GM23338 (cell line): ENCODE data around the gene TGIF1. TPM values are rescaled to one million over a fixed set of nuclear protein-coding genes. Genes with fewer than 3 reads are reported as not detected.

ENCODE experiments used
- ATAC-seq: fragments of 200-7000 bp; cut with Tn5 transposase; 3 replicates; pipeline ENCODE4 v1.9.1; 2020
- DNase-seq: peaks from one replicate; pipeline ENCODE4 v3.0.0-alpha.2; 2015; ENCODE audit warnings: low spot score
- H2AFZ ChIP-seq: fragments of 200-600 bp; sonication (generic); 2 replicates; pipeline ENCODE4 v1.8.0; 2016; ENCODE audit warnings: antibody characterized with exemption, mild to moderate bottlenecking, moderate library complexity
- H3F3A ChIP-seq: fragments of 200-600 bp; sonication (generic); replicated peaks from 2 replicates; pipeline ENCODE4 v1.8.0; 2017; ENCODE audit warnings: antibody characterized with exemption, mixed run types, low read depth
- H3K27ac ChIP-seq: fragments of 200-600 bp; sonication (generic); 2 replicates; pipeline ENCODE4 v1.6.1; 2016; ENCODE audit warnings: low read depth
- H3K27me3 ChIP-seq: fragments of 200-600 bp; sonication (generic); 2 replicates; pipeline ENCODE4 v1.8.0; 2016; ENCODE audit warnings: mild to moderate bottlenecking, mixed run types, moderate library complexity; ENCODE audit not compliant: insufficient read depth
- H3K36me3 ChIP-seq: fragments of 200-600 bp; sonication (generic); 2 replicates; pipeline ENCODE4 v1.8.0; 2016; ENCODE audit warnings: mild to moderate bottlenecking; ENCODE audit not compliant: insufficient read depth
- H3K4me1 ChIP-seq: fragments of 200-600 bp; sonication (generic); 2 replicates; pipeline ENCODE4 v1.8.0; 2016; ENCODE audit warnings: mild to moderate bottlenecking, moderate library complexity; ENCODE audit not compliant: insufficient read depth
- H3K4me2 ChIP-seq: fragments of 200-600 bp; sonication (generic); 2 replicates; pipeline ENCODE4 v1.7.1; 2017; ENCODE audit warnings: mixed run types
- H3K4me3 ChIP-seq: fragments of 200-600 bp; sonication (generic); 2 replicates; pipeline ENCODE4 v1.6.1; 2016; ENCODE audit warnings: mixed run types
- H3K79me2 ChIP-seq: fragments of 200-600 bp; sonication (generic); replicated peaks from 2 replicates; pipeline ENCODE4 v1.8.0; 2017; ENCODE audit warnings: mild to moderate bottlenecking; ENCODE audit not compliant: insufficient read depth
- H3K9me2 ChIP-seq: fragments of 200-600 bp; sonication (generic); 2 replicates; pipeline ENCODE4 v1.8.0; 2017; ENCODE audit not compliant: insufficient read depth
- H4K20me1 ChIP-seq: fragments of 200-600 bp; sonication (generic); replicated peaks from 2 replicates; pipeline ENCODE4 v1.8.0; 2017; ENCODE audit warnings: mild to moderate bottlenecking; ENCODE audit not compliant: insufficient read depth
- H3K27ac Mint-ChIP-seq: 2 replicates; pipeline ENCODE4 v1.8.0; 2020; ENCODE audit warnings: inconsistent platforms, mild to moderate bottlenecking, moderate library complexity, mixed read lengths
- H3K27me3 Mint-ChIP-seq: 3 replicates; pipeline ENCODE4 v1.8.0; 2022; ENCODE audit warnings: low read depth, mild to moderate bottlenecking, moderate library complexity, mixed read lengths, inconsistent platforms; ENCODE audit not compliant: insufficient read depth, poor library complexity
- H3K36me3 Mint-ChIP-seq: 3 replicates; pipeline ENCODE4 v1.8.0; 2021; ENCODE audit warnings: low read depth, mild to moderate bottlenecking, inconsistent platforms, moderate library complexity, mixed read lengths
- H3K4me1 Mint-ChIP-seq: 3 replicates; pipeline ENCODE4 v1.8.0; 2020; ENCODE audit warnings: mild to moderate bottlenecking, inconsistent platforms, mixed read lengths
- H3K4me3 Mint-ChIP-seq: 3 replicates; pipeline ENCODE4 v1.8.0; 2021; ENCODE audit warnings: moderate library complexity, mild to moderate bottlenecking, inconsistent platforms, mixed read lengths
- H3K9me3 Mint-ChIP-seq: 3 replicates; pipeline ENCODE4 v1.8.0; 2020; ENCODE audit warnings: moderate library complexity, mild to moderate bottlenecking, inconsistent platforms, mixed read lengths
- CREB1 ChIP-seq: fragments of 250-450 bp; sonication (Bioruptor Pico); IDR thresholded peaks from 2 replicates; pipeline ENCODE4 v1.5.0; 2020; ENCODE audit warnings: low read depth, mild to moderate bottlenecking, moderate library complexity
- CTCF ChIP-seq, 2 experiments: fragments of 200-600 bp in 1 of 2; sonication (generic) in 1 of 2; conservative IDR thresholded peaks; 2 replicates each; pipeline versions ENCODE4 v1.5.1 to v1.6.1; 2016 to 2017; ENCODE audit warnings: antibody characterized with exemption in 2 of 2, low read depth in 2 of 2, mild to moderate bottlenecking in 2 of 2, moderate library complexity in 1 of 2
- ETS1 ChIP-seq: IDR thresholded peaks from 2 replicates; pipeline ENCODE4 v1.6.1; 2016; ENCODE audit warnings: antibody characterized with exemption
- EZH2 ChIP-seq: fragments of 200-600 bp; sonication (generic); IDR thresholded peaks from one replicate; pipeline ENCODE4 v1.8.0; 2017; ENCODE audit warnings: antibody characterized with exemption, mild to moderate bottlenecking, low read depth; ENCODE audit not compliant: unreplicated experiment
- EZH2phosphoT487 ChIP-seq: fragments of 200-600 bp; sonication (generic); IDR thresholded peaks from one replicate; pipeline ENCODE4 v1.8.1; 2018; ENCODE audit warnings: antibody characterized with exemption; ENCODE audit not compliant: unreplicated experiment
- JUNB ChIP-seq: IDR thresholded peaks from one replicate; pipeline ENCODE4 v1.6.1; 2016; ENCODE audit warnings: antibody characterized with exemption; ENCODE audit not compliant: unreplicated experiment
- NANOG ChIP-seq: IDR thresholded peaks from 2 replicates; pipeline ENCODE4 v1.6.1; 2016; ENCODE audit warnings: antibody characterized with exemption, borderline replicate concordance
- POLR2AphosphoS5 ChIP-seq: IDR thresholded peaks from 2 replicates; pipeline ENCODE4 v1.6.1; 2016; ENCODE audit warnings: antibody characterized with exemption, low read depth
- REST ChIP-seq: IDR thresholded peaks from one replicate; pipeline ENCODE4 v1.6.1; 2018; ENCODE audit warnings: antibody characterized with exemption; ENCODE audit not compliant: unreplicated experiment
- STAT1 ChIP-seq: IDR thresholded peaks from one replicate; pipeline ENCODE4 v1.6.1; 2016; ENCODE audit warnings: antibody characterized with exemption; ENCODE audit not compliant: unreplicated experiment
- ZNF114 ChIP-seq: fragments of 250-450 bp; sonication (Bioruptor Pico); IDR thresholded peaks from 2 replicates; pipeline ENCODE4 v1.5.0; 2020; ENCODE audit warnings: mild to moderate bottlenecking, moderate library complexity
- ZNF331 ChIP-seq: fragments of 250-450 bp; sonication (Bioruptor Pico); IDR thresholded peaks from 2 replicates; pipeline ENCODE4 v1.5.0; 2020; ENCODE audit warnings: low read depth, mild to moderate bottlenecking, moderate library complexity
- ZNF462 ChIP-seq: fragments of 250-450 bp; sonication (Bioruptor Pico); IDR thresholded peaks from 2 replicates; pipeline ENCODE4 v1.5.0; 2020; ENCODE audit warnings: mild to moderate bottlenecking, moderate library complexity
- polyA plus RNA-seq: library from polyadenylated mRNA; unstranded; fragments of >200 nt; fragmentation: Nextera tagmentation; extraction: Ambion mirVana; gene quantifications from 2 replicates; pipeline ENCODE4 v1.2.1, GENCODE V29; 2016
- total RNA-seq: library from RNA; depleted of rRNA; stranded (reverse); fragments of >200 nt; shearing (Covaris generic); gene quantifications from 2 replicates; pipeline ENCODE4 v1.2.3, GENCODE V29; 2014

Gene TGIF1
- total and polyA plus RNA-seq, 2 experiments from 2014 or later: 294 to 316 TPM

GRCh38 chr18:3424280-3424890 is 25.6 kb upstream of the TGIF1 start:
- no peaks in the 10 kb centered on the region for H3K36me3 ChIP-seq
- peaks cover 2% of the 10 kb centered on the region; the same call in 1 of the 3 replicates for H3K4me1 Mint-ChIP-seq
- no peak for TF ChIP-seq STAT1
- TF ChIP-seq CTCF (conservative IDR thresholded peaks at IDR 0.05; ENCODE audit: low read depth in 2 of 2): no peak
- no peak for TF ChIP-seq POLR2AphosphoS5
- TF ChIP-seq NANOG: no peak
- no peak for TF ChIP-seq JUNB
- no peak for TF ChIP-seq ZNF462 (CRISPR knock-in tag)
- TF ChIP-seq REST: no peak
- TF ChIP-seq ZNF114 (CRISPR knock-in tag): no peak
- TF ChIP-seq ZNF331 (CRISPR knock-in tag): no peak
- TF ChIP-seq EZH2: no peak
- no peak for TF ChIP-seq CREB1 (CRISPR knock-in tag)
- no peak for TF ChIP-seq ETS1
- no peak for TF ChIP-seq EZH2phosphoT487
- H3K4me3 ChIP-seq: no peak overlapping the region
- H3K27ac Mint-ChIP-seq: no peak overlapping the region
- no peaks in the 10 kb centered on the region for H3K79me2 ChIP-seq
- no peaks in the 10 kb centered on the region for H3K27me3 ChIP-seq
- H4K20me1 ChIP-seq: no peaks in the 10 kb centered on the region
- H3K27ac ChIP-seq: no peak overlapping the region
- peaks cover 8% of the 10 kb centered on the region; the same call in 1 of the 2 replicates for H3K4me1 ChIP-seq
- H3K27me3 Mint-ChIP-seq: peaks cover 5% of the 10 kb centered on the region
- no peak overlapping the region for H3K4me2 ChIP-seq
- H2AFZ ChIP-seq: no peak overlapping the region
- H3F3A ChIP-seq: no peaks in the 10 kb centered on the region
- H3K36me3 Mint-ChIP-seq: no peaks in the 10 kb centered on the region
- DNase-seq (no peak), ATAC-seq (no peak)
- H3K4me3 Mint-ChIP-seq: no peak overlapping the region
- no peaks in the 10 kb centered on the region for H3K9me3 Mint-ChIP-seq
- H3K9me2 ChIP-seq: no peaks in the 10 kb centered on the region
